Measurements from ENCODE around the gene MYL1. TPM values are rescaled to one million over a fixed set of nuclear protein-coding genes. Genes with fewer than 3 reads are reported as not detected.

The MYL1 gene
- total and polyA plus RNA-seq, 2 donors (not counting 1 experiment from before 2014, with no cell fraction given): not detected

GRCh38 chr2:210264282-210264681 is 50.7 kb downstream of the MYL1 start:
- H2AFZ ChIP-seq (ENCODE audit: insufficient read depth, low read depth, low read length, poor library complexity, severe bottlenecking): no peak overlapping the region
- Mint-ChIP-seq H3K9me3 (ENCODE audit: insufficient read depth) (no peaks in the 10 kb centered on the region), H3K4me1 (no peaks in the 10 kb centered on the region), H3K4me3 (no peak overlapping the region), H3K27ac (no peak overlapping the region), H3K27me3 (peaks cover 2% of the 10 kb centered on the region)
- DNase-seq (no peak), ATAC-seq (ENCODE audit: low read depth) (no peak)
- H3K27me3 ChIP-seq (replicated peaks in 1 of 4; ENCODE audit: control extremely low read depth in 1 of 4, control insufficient read depth in 3 of 4, insufficient read depth in 4 of 4, low read length in 3 of 4): no peaks in the 10 kb centered on the region
- WGBS (ENCODE audit: insufficient coverage): 60% methylated on average over 1 of the region's 1 CpG
- no peak overlapping the region for H3K4me2 ChIP-seq (replicated peaks; ENCODE audit: low read depth, low read length, poor library complexity, severe bottlenecking)
- no peaks in the 10 kb centered on the region for H3K9me3 ChIP-seq (ENCODE audit: control extremely low read depth in 1 of 3, control insufficient read depth in 2 of 3, insufficient read depth in 1 of 3, low read length in 2 of 3)
- H3K79me2 ChIP-seq (ENCODE audit: control insufficient read depth, insufficient read depth, low read length): no peaks in the 10 kb centered on the region
- no peaks in the 10 kb centered on the region for H3K36me3 ChIP-seq (replicated peaks in 1 of 2; ENCODE audit: control extremely low read depth in 1 of 2, control insufficient read depth in 1 of 2, extremely low read depth in 1 of 2, insufficient read depth in 2 of 2, low read length in 1 of 2)
- CTCF ChIA-PET: no interaction called here
- H3K27ac ChIP-seq (ENCODE audit: low read length in 2 of 2): no peak overlapping the region
- POLR2A ChIA-PET: no interaction called here
- H3K9ac ChIP-seq (ENCODE audit: low read length): no peak overlapping the region
- no peak overlapping the region for H3K4me3 ChIP-seq (ENCODE audit: control extremely low read depth in 1 of 5, extremely low read depth in 1 of 5, insufficient read depth in 1 of 5, low read depth in 2 of 5, low read length in 4 of 5)
- no peak for TF ChIP-seq EZH2 (IDR thresholded peaks at IDR 0.05; ENCODE audit: borderline replicate concordance, insufficient read depth, low read depth, low read length, poor library complexity, severe bottlenecking)
- no peak for TF ChIP-seq CTCF (IDR thresholded peaks at IDR 0.05)
- H3K4me1 ChIP-seq (ENCODE audit: control insufficient read depth in 2 of 2, insufficient read depth in 2 of 2, low read length in 2 of 2): no peaks in the 10 kb centered on the region
- no peaks in the 10 kb centered on the region for H4K20me1 ChIP-seq (ENCODE audit: control insufficient read depth, insufficient read depth, low read length, poor library complexity, severe bottlenecking)
- intact Hi-C loops (cut with micrococcal nuclease): no loop called here

DNA sequence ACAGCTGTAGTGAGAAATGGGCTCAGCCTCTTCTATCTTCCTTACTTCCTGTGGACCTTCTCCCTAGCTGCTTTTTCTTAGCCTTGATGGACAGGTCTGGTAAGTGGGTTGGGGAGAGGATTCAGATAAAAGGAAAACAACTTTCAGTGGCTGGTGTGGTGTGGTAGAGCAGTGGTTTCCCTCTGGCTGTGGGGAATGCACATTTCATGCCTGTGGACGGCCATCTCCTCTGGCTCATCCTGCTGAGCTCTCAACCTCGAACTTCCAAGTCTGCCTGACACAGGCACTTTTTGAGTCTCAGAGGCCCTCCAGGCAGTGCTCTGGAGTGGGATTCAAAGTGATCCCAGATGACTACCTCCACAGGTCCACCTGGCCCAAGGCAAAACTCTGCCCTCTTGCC is 51.1 kb downstream of the MYL1 start:
- ChIA-PET POLR2A (no interaction called here), CTCF (no interaction called here)

More for the DNA sequence above, 51.1 kb downstream of the MYL1 start:
- intact Hi-C loops (cut with micrococcal nuclease): no loop called here
- no peaks in the 10 kb centered on the region for H3K4me1 Mint-ChIP-seq
- H3K4me3 Mint-ChIP-seq: no peak overlapping the region
- H3K79me2 ChIP-seq (ENCODE audit: control insufficient read depth, insufficient read depth, low read length): no peaks in the 10 kb centered on the region
- no peak for DNase-seq
- no peak overlapping the region for H3K4me3 ChIP-seq (ENCODE audit: control extremely low read depth in 1 of 5, extremely low read depth in 1 of 5, insufficient read depth in 1 of 5, low read depth in 2 of 5, low read length in 4 of 5)
- no peak overlapping the region for H3K4me2 ChIP-seq (replicated peaks; ENCODE audit: low read depth, low read length, poor library complexity, severe bottlenecking)
- no peak for ATAC-seq (ENCODE audit: low read depth)
- peaks cover 2% of the 10 kb centered on the region for H3K27me3 Mint-ChIP-seq
- H3K27me3 ChIP-seq (replicated peaks in 1 of 4; ENCODE audit: control extremely low read depth in 1 of 4, control insufficient read depth in 3 of 4, insufficient read depth in 4 of 4, low read length in 3 of 4): no peaks in the 10 kb centered on the region
- H3K9ac ChIP-seq (ENCODE audit: low read length): no peak overlapping the region
- TF ChIP-seq EZH2 (IDR thresholded peaks at IDR 0.05; ENCODE audit: borderline replicate concordance, insufficient read depth, low read depth, low read length, poor library complexity, severe bottlenecking) (no peak), CTCF (IDR thresholded peaks at IDR 0.05) (no peak)
- no peak overlapping the region for H2AFZ ChIP-seq (ENCODE audit: insufficient read depth, low read depth, low read length, poor library complexity, severe bottlenecking)
- no peaks in the 10 kb centered on the region for H3K9me3 ChIP-seq (ENCODE audit: control extremely low read depth in 1 of 3, control insufficient read depth in 2 of 3, insufficient read depth in 1 of 3, low read length in 2 of 3)
- H4K20me1 ChIP-seq (ENCODE audit: control insufficient read depth, insufficient read depth, low read length, poor library complexity, severe bottlenecking): no peaks in the 10 kb centered on the region
- H3K4me1 ChIP-seq (ENCODE audit: control insufficient read depth in 2 of 2, insufficient read depth in 2 of 2, low read length in 2 of 2): no peaks in the 10 kb centered on the region
- no peak overlapping the region for H3K27ac ChIP-seq (ENCODE audit: low read length in 2 of 2)
- no peak overlapping the region for H3K27ac Mint-ChIP-seq
- WGBS (ENCODE audit: insufficient coverage): 85% methylated on average over 2 of the region's 2 CpGs
- no peaks in the 10 kb centered on the region for H3K9me3 Mint-ChIP-seq (ENCODE audit: insufficient read depth)
- H3K36me3 ChIP-seq (replicated peaks in 1 of 2; ENCODE audit: control extremely low read depth in 1 of 2, control insufficient read depth in 1 of 2, extremely low read depth in 1 of 2, insufficient read depth in 2 of 2, low read length in 1 of 2): no peaks in the 10 kb centered on the region

Data from B cell (primary cell).